Esophagus muscularis mucosa (tissue), 3 donors: ENCODE measurements around the gene DLG4.

ENCODE experiments used
- POLR2A ChIP-seq: fragments of 450-650 bp; IDR thresholded peaks from one replicate; pipeline ENCODE4 v1.6.1; 2017; ENCODE audit warnings: antibody characterized with exemption, moderate library complexity, mild to moderate bottlenecking, low read depth
- POLR2AphosphoS5 ChIP-seq, 2 donors: sonication (generic); formaldehyde crosslinking; IDR thresholded peaks; one replicate each; pipeline ENCODE4 v1.6.1; 2017; ENCODE audit warnings: antibody characterized with exemption in 2 of 2
- TF ChIP-seq, protein P1 (sequence below), 3 experiments: fragments of 200-600 bp in 2 of 3; fragments of 450-650 bp in 1 of 3; sonication (generic) in 2 of 3; IDR thresholded peaks; one replicate each; pipeline ENCODE4 v1.5.1; 2017 to 2019; ENCODE audit warnings: antibody characterized with exemption in 3 of 3, mild to moderate bottlenecking in 2 of 3, moderate library complexity in 1 of 3

DNA sequence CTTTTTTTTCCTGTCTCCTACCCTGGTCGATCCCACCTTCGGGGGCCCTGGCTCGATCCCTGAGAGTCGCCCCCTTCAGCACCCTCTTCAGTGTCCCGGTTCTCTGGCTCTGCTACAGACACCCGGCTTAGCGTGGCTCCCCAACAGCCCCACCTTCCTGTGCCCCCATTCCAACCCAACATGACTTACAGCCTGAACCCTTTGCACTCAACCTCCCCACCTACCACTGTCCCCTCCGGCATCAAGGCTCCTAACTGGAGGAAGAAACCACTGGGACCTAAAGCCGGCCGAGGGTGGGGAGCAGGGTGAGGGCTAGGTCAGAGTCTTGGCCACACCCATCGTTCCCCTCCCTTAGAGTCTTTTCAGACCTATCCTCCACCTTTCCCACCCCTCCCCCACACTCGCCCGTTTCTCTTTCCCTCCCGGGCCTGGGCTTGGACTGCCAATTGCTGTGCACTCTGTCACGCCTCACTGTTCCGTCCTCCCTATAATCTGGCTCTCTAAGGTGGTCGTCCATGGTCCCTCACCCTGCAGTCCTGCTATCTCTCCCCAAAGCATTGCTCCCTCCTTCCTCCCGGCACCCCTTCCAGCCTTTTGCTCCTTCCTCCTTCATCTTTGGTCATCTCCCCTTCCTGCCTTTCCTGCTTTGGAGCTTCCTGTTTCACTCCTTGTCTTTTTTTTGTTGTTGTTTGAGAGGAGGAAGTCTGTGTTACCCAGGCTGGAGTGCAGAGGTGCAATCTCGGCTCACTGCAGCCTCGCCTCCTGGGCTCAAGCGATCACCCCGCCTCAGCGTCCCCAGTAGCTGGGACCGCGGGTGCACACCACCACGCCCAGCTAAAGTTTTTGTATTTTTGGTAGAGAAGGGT lies 43.5 kb upstream of the DLG4 start:
- TF ChIP-seq, protein P1, sequence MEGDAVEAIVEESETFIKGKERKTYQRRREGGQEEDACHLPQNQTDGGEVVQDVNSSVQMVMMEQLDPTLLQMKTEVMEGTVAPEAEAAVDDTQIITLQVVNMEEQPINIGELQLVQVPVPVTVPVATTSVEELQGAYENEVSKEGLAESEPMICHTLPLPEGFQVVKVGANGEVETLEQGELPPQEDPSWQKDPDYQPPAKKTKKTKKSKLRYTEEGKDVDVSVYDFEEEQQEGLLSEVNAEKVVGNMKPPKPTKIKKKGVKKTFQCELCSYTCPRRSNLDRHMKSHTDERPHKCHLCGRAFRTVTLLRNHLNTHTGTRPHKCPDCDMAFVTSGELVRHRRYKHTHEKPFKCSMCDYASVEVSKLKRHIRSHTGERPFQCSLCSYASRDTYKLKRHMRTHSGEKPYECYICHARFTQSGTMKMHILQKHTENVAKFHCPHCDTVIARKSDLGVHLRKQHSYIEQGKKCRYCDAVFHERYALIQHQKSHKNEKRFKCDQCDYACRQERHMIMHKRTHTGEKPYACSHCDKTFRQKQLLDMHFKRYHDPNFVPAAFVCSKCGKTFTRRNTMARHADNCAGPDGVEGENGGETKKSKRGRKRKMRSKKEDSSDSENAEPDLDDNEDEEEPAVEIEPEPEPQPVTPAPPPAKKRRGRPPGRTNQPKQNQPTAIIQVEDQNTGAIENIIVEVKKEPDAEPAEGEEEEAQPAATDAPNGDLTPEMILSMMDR (IDR thresholded peaks at IDR 0.05), result no peak
- TF ChIP-seq POLR2AphosphoS5 (IDR thresholded peaks at IDR 0.05), result no peak
- no peak for TF ChIP-seq POLR2A
